T-helper 1 cell treated with Interleukin-12 subunit alpha and Interleukin-12 subunit beta and Interleukin-4 antibody, amounts not matched to agents 30 μg/mL and 1 μg/mL, for 36 hours (primary cell): ENCODE results near the gene GRAMD2A.
"Not testable (repeated sequence)": the region's sequence is repeated elsewhere in the genome, so short reads cannot be mapped to it uniquely, and the experiment has no call there.

Experiments used
- H3K27ac Mint-ChIP-seq: one replicate; pipeline ENCODE4 v1.8.0; 2021; ENCODE audit warnings: mild to moderate bottlenecking, mixed read lengths
- H3K27me3 Mint-ChIP-seq: one replicate; pipeline ENCODE4 v1.8.0; 2021; ENCODE audit warnings: low read depth, mixed read lengths
- H3K36me3 Mint-ChIP-seq: one replicate; pipeline ENCODE4 v1.8.0; 2021; ENCODE audit warnings: low read depth, mixed read lengths
- H3K4me1 Mint-ChIP-seq: one replicate; pipeline ENCODE4 v1.8.0; 2021; ENCODE audit warnings: low read depth, mixed read lengths
- H3K4me3 Mint-ChIP-seq: one replicate; pipeline ENCODE4 v1.8.0; 2021; ENCODE audit warnings: mild to moderate bottlenecking, moderate library complexity, mixed read lengths
- H3K9me3 Mint-ChIP-seq: one replicate; pipeline ENCODE4 v1.8.0; 2021; ENCODE audit warnings: mixed read lengths

The GRAMD2A gene

GRCh38 chr15:72183781-72184164 is 13.8 kb downstream of the GRAMD2A start:
- no peak overlapping the region for H3K27ac Mint-ChIP-seq
- H3K4me1 Mint-ChIP-seq: no peaks in the 10 kb centered on the region
- peaks cover 57% of the 10 kb centered on the region for H3K27me3 Mint-ChIP-seq
- H3K4me3 Mint-ChIP-seq: no peak overlapping the region
- no peaks in the 10 kb centered on the region for H3K36me3 Mint-ChIP-seq
- H3K9me3 Mint-ChIP-seq: no peaks in the 10 kb centered on the region

GRCh38 chr15:72182673-72183072 is 14.9 kb downstream of the GRAMD2A start:
- H3K27me3 Mint-ChIP-seq: peaks cover 49% of the 10 kb centered on the region
- H3K4me1 Mint-ChIP-seq: no peaks in the 10 kb centered on the region
- H3K36me3 Mint-ChIP-seq: no peaks in the 10 kb centered on the region
- no peak overlapping the region for H3K27ac Mint-ChIP-seq
- H3K4me3 Mint-ChIP-seq: no peak overlapping the region
- H3K9me3 Mint-ChIP-seq: no peaks in the 10 kb centered on the region

GRCh38 chr15:72182244-72182643 is 15.3 kb downstream of the GRAMD2A start:
- no peak overlapping the region for H3K4me3 Mint-ChIP-seq
- peaks cover 44% of the 10 kb centered on the region for H3K27me3 Mint-ChIP-seq
- no peaks in the 10 kb centered on the region for H3K36me3 Mint-ChIP-seq
- no peak overlapping the region for H3K27ac Mint-ChIP-seq
- H3K9me3 Mint-ChIP-seq: no peaks in the 10 kb centered on the region
- no peaks in the 10 kb centered on the region for H3K4me1 Mint-ChIP-seq

GRCh38 chr15:72180761-72181324 is 16.7 kb downstream of the GRAMD2A start:
- no peaks in the 10 kb centered on the region for H3K9me3 Mint-ChIP-seq
- no peak overlapping the region for H3K27ac Mint-ChIP-seq
- peaks cover 42% of the 10 kb centered on the region for H3K27me3 Mint-ChIP-seq
- H3K4me1 Mint-ChIP-seq: no peaks in the 10 kb centered on the region
- H3K4me3 Mint-ChIP-seq: no peak overlapping the region
- no peaks in the 10 kb centered on the region for H3K36me3 Mint-ChIP-seq

- Mint-ChIP-seq H3K27me3 (peaks cover 35% of the 10 kb centered on the region), H3K36me3 (no peaks in the 10 kb centered on the region), H3K4me3 (no peak overlapping the region), H3K27ac (no peak overlapping the region), H3K9me3 (no peaks in the 10 kb centered on the region), H3K4me1 (no peaks in the 10 kb centered on the region)
These were observed 17.5 kb downstream of the GRAMD2A start for GRCh38 chr15:72179950-72180581.

- no peaks in the 10 kb centered on the region for H3K36me3 Mint-ChIP-seq
- peaks cover 30% of the 10 kb centered on the region for H3K27me3 Mint-ChIP-seq
- H3K4me1 Mint-ChIP-seq: no peaks in the 10 kb centered on the region
- no peak overlapping the region for H3K4me3 Mint-ChIP-seq
- H3K27ac Mint-ChIP-seq: no peak overlapping the region
- no peaks in the 10 kb centered on the region for H3K9me3 Mint-ChIP-seq
These were observed 18.5 kb downstream of the GRAMD2A start for GRCh38 chr15:72178976-72179585.

- Mint-ChIP-seq H3K36me3 (no peaks in the 10 kb centered on the region), H3K4me3 (no peak overlapping the region), H3K27me3 (peaks cover 17% of the 10 kb centered on the region), H3K9me3 (no peaks in the 10 kb centered on the region), H3K4me1 (no peaks in the 10 kb centered on the region), H3K27ac (no peak overlapping the region)
These were observed 20.8 kb downstream of the GRAMD2A start for GRCh38 chr15:72176743-72177142.

- Mint-ChIP-seq H3K4me3 (no peak overlapping the region), H3K4me1 (no peaks in the 10 kb centered on the region), H3K9me3 (no peaks in the 10 kb centered on the region), H3K27ac (no peak overlapping the region), H3K36me3 (no peaks in the 10 kb centered on the region), H3K27me3 (peaks cover 11% of the 10 kb centered on the region)
These were observed 21.4 kb downstream of the GRAMD2A start for GRCh38 chr15:72176159-72176558.

GRCh38 chr15:72175186-72176044 is 22.2 kb downstream of the GRAMD2A start:
- H3K27ac Mint-ChIP-seq: no peak overlapping the region
- no peaks in the 10 kb centered on the region for H3K36me3 Mint-ChIP-seq
- H3K4me3 Mint-ChIP-seq: no peak overlapping the region
- no peaks in the 10 kb centered on the region for H3K9me3 Mint-ChIP-seq
- peaks cover 6% of the 10 kb centered on the region for H3K27me3 Mint-ChIP-seq
- H3K4me1 Mint-ChIP-seq: no peaks in the 10 kb centered on the region

GRCh38 chr15:72174551-72175165 is 22.9 kb downstream of the GRAMD2A start:
- peaks cover 6% of the 10 kb centered on the region for H3K27me3 Mint-ChIP-seq
- H3K4me1 Mint-ChIP-seq: no peaks in the 10 kb centered on the region
- H3K36me3 Mint-ChIP-seq: no peaks in the 10 kb centered on the region
- no peaks in the 10 kb centered on the region for H3K9me3 Mint-ChIP-seq
- no peak overlapping the region for H3K4me3 Mint-ChIP-seq
- no peak overlapping the region for H3K27ac Mint-ChIP-seq

- H3K4me3 Mint-ChIP-seq: no peak overlapping the region
- no peak overlapping the region for H3K27ac Mint-ChIP-seq
- no peaks in the 10 kb centered on the region for H3K9me3 Mint-ChIP-seq
- peaks cover 6% of the 10 kb centered on the region for H3K27me3 Mint-ChIP-seq
- no peaks in the 10 kb centered on the region for H3K36me3 Mint-ChIP-seq
- peaks cover 3% of the 10 kb centered on the region for H3K4me1 Mint-ChIP-seq
These were observed 23.6 kb downstream of the GRAMD2A start for GRCh38 chr15:72173864-72174550.

GRCh38 chr15:72173401-72173800 is 24.2 kb downstream of the GRAMD2A start:
- H3K27ac Mint-ChIP-seq: no peak overlapping the region

GRCh38 chr15:72172796-72173195 is 24.8 kb downstream of the GRAMD2A start:
- Mint-ChIP-seq H3K9me3 (no peaks in the 10 kb centered on the region), H3K36me3 (no peaks in the 10 kb centered on the region), H3K4me1 (peaks cover 13% of the 10 kb centered on the region), H3K27ac (no peak overlapping the region), H3K4me3 (no peak overlapping the region), H3K27me3 (peaks cover 6% of the 10 kb centered on the region)

More at GRCh38 chr15:72173401-72173800, 24.2 kb downstream of the GRAMD2A start:
- Mint-ChIP-seq H3K27me3 (peaks cover 6% of the 10 kb centered on the region), H3K4me1 (peaks cover 7% of the 10 kb centered on the region), H3K36me3 (no peaks in the 10 kb centered on the region), H3K4me3 (no peak overlapping the region), H3K9me3 (no peaks in the 10 kb centered on the region)

- not testable (repeated sequence) for H3K36me3 Mint-ChIP-seq, H3K27me3 Mint-ChIP-seq
These were observed 25.6 kb downstream of the GRAMD2A start for GRCh38 chr15:72171978-72172377.

More at GRCh38 chr15:72171978-72172377, 25.6 kb downstream of the GRAMD2A start:
- H3K4me1 Mint-ChIP-seq: peaks cover 13% of the 10 kb centered on the region
- not testable (repeated sequence) for H3K4me3 Mint-ChIP-seq, H3K9me3 Mint-ChIP-seq, H3K27ac Mint-ChIP-seq
